ENCODE data around the gene USB1. TPM values are rescaled to one million over a fixed set of nuclear protein-coding genes. Genes with fewer than 3 reads are reported as not detected.
"Not testable (repeated sequence)": the region's sequence is repeated elsewhere in the genome, so short reads cannot be mapped to it uniquely, and the experiment has no call there.

The USB1 gene
- total RNA-seq, 3 donors from 2014 or later: 45.1 to 50.2 (median 47.4) TPM

DNA sequence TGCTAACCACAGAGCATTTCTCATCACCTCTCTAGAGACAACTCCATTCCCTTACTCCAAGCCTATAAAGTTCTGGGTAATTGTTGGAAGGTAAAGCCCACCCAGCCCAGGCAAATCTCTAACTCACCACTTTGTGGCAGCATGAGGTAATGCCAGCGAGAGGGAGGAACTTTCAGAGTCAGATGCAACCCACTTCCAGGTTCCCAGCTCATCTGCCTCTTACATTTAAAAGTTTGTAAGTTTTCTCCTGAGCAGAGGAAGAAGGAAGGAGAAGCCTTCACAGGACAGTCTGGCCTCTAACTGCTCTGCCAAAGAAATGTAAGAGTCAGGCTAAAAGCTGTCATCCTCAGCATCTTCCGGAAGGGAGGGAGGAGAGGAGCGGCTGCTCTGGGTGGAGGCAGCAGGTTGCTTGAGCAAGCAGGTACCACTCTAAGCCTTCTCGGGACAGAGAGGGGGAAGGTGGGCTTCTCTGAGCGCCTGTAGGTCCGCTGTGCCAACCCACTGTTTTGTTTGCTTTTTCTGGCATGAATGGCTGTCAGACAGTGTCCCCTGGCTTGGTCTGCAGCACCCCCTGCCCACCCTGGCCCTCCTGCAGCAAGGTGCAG, 1.7 kb upstream of the USB1 start:
- H3K9me3 ChIP-seq: no peaks in the 10 kb centered on the region
- intact Hi-C loops (cut with DNase I, micrococcal nuclease): no loop called here
- peaks cover 11% of the 10 kb centered on the region for H3K4me1 ChIP-seq (ENCODE audit: low read depth)
- DNase-seq (peak in 1 of 3 donors; percentile 41), ATAC-seq (no peak)
- TF ChIP-seq, protein P1, sequence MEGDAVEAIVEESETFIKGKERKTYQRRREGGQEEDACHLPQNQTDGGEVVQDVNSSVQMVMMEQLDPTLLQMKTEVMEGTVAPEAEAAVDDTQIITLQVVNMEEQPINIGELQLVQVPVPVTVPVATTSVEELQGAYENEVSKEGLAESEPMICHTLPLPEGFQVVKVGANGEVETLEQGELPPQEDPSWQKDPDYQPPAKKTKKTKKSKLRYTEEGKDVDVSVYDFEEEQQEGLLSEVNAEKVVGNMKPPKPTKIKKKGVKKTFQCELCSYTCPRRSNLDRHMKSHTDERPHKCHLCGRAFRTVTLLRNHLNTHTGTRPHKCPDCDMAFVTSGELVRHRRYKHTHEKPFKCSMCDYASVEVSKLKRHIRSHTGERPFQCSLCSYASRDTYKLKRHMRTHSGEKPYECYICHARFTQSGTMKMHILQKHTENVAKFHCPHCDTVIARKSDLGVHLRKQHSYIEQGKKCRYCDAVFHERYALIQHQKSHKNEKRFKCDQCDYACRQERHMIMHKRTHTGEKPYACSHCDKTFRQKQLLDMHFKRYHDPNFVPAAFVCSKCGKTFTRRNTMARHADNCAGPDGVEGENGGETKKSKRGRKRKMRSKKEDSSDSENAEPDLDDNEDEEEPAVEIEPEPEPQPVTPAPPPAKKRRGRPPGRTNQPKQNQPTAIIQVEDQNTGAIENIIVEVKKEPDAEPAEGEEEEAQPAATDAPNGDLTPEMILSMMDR (IDR thresholded peaks at IDR 0.05): no peak
- no peaks in the 10 kb centered on the region for H3K36me3 ChIP-seq (ENCODE audit: low read depth)
- H3K4me3 ChIP-seq: no peak overlapping the region

GRCh38 chr16:57999971-58000705, 1.1 kb upstream of the USB1 start, which contains the start of gene ZNF319:
Gene ZNF319 (minus strand): TSS chr16:58000672. CDS start chr16:57998265, 2,407 bp downstream.
- ATAC-seq (peak; percentile 16), DNase-seq (peak in 2 of 3 donors; percentile 30 to 53)
- Histone ChIP-seq H3K36me3 (ENCODE audit: low read depth) (no peaks in the 10 kb centered on the region), H3K4me3 (peak within 1 kb of the TSS; percentile 46), H3K9me3 (no peaks in the 10 kb centered on the region), H3K4me1 (ENCODE audit: low read depth) (peaks cover 11% of the 10 kb centered on the region)
- TF ChIP-seq, protein P1 (IDR thresholded peaks at IDR 0.05): no peak
- intact Hi-C loops (cut with DNase I, micrococcal nuclease): loop anchor here (5.0 to 10.0 kb wide), 2 partner anchors 98 to 105 kb away; no protein-coding TSS in a partner anchor

DNA sequence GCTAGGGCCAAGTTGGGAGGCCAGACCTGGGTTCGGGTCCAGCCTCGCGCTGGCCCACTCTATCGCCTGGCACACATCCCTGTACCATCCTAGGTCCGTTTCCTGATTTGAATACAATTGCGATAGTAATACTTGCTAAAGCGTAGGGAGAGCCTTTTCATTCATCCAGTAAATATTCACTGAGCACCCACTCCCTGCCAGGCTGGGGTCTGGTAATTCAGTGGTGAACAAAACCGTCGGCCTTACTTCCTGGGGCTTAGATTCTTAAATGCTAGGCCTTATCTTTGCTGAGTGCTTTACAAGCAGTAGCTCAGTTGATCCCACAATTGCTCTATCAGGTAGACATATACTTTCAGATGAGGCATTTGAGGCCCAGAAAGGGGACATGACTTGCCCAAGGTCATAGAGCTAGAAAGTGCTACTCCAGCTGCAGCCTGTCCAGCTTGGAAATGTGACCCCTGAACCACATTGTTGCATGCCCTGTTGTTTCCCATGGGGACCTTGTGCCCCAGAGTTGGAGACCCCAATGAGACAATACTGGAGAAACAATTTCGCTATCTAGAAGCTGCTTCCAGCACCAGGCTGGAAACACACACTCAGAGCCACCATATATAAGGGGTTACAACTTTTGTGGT, 691 bp downstream of the USB1 start:
- ATAC-seq (no peak), DNase-seq (no peak)
- Histone ChIP-seq H3K4me3 (peak overlapping the region; percentile 46), H3K4me1 (ENCODE audit: low read depth) (peaks cover 11% of the 10 kb centered on the region), H3K9me3 (no peaks in the 10 kb centered on the region), H3K36me3 (ENCODE audit: low read depth) (no peaks in the 10 kb centered on the region)
- intact Hi-C loops (cut with DNase I, micrococcal nuclease): loop anchor here (5.0 to 10.0 kb wide), 2 partner anchors 100 to 107 kb away; no protein-coding TSS in a partner anchor
- TF ChIP-seq, protein P1 (IDR thresholded peaks at IDR 0.05): no peak

GRCh38 chr16:58002416-58002800, 1.2 kb downstream of the USB1 start:
- Histone ChIP-seq H3K36me3 (ENCODE audit: low read depth) (no peaks in the 10 kb centered on the region), H3K9me3 (no peaks in the 10 kb centered on the region), H3K4me1 (ENCODE audit: low read depth) (peaks cover 11% of the 10 kb centered on the region), H3K4me3 (no peak overlapping the region)
- TF ChIP-seq, protein P1 (IDR thresholded peaks at IDR 0.05): no peak
- no peak for DNase-seq
- intact Hi-C loops (cut with DNase I, micrococcal nuclease): loop anchor here (5.0 to 10.0 kb wide), 2 partner anchors 100 to 108 kb away; no protein-coding TSS in a partner anchor
- ATAC-seq: no peak

DNA sequence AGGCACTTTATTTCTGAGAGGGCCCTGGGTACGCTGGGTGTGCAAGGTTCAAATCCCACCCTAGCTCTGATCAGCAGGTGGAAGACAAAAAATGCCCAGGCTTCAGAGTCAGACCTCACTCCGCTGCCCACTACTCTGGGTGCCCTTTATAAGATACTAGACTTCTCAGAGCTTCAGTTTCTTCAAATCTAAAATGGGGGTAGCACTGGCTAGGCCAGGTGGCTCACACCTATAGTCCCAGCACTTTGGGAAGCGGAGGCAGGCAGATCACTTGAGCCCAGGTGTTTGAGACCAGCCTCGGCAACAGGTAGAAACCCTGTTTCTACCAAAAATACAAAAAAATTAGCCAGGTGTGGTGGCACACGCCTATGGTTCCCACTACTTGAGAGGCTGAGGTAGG, 1.7 kb downstream of the USB1 start:
- Histone ChIP-seq H3K36me3 (ENCODE audit: low read depth) (no peaks in the 10 kb centered on the region), H3K4me3 (no peak overlapping the region), H3K9me3 (no peaks in the 10 kb centered on the region), H3K4me1 (ENCODE audit: low read depth) (peaks cover 11% of the 10 kb centered on the region)
- ATAC-seq (no peak), DNase-seq (no peak)
- TF ChIP-seq, protein P1 (IDR thresholded peaks at IDR 0.05): no peak
- intact Hi-C loops (cut with DNase I, micrococcal nuclease): loop anchor here (5.0 to 10.0 kb wide), 2 partner anchors 101 to 108 kb away; no protein-coding TSS in a partner anchor

DNA sequence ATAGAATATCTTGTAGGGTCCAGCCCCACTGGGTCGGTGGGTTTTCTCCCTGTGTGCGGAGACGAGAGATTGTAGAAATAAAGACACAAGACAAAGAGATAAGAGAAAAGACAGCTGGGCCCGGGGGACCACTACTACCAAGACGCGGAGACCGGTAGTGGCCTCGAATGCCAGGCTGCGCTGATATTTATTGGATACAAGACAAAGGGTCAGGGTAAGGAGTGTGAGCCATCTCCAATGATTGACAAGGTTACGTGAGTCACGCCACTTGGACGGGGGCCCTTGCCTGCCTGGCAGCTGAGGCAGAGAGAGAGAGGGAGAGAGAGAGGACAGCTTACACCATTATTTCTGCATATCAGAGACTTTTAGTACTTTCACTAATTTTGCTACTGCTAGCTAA, 3.5 kb downstream of the USB1 start:
- ATAC-seq; H3K36me3 ChIP-seq (ENCODE audit: low read depth); DNase-seq; H3K4me3 ChIP-seq; H3K9me3 ChIP-seq; H3K4me1 ChIP-seq (ENCODE audit: low read depth): not testable (repeated sequence)
- intact Hi-C loops (cut with DNase I, micrococcal nuclease): loop anchor here (5.0 to 10.0 kb wide), 2 partner anchors 102 to 110 kb away; no protein-coding TSS in a partner anchor

All from mucosa of descending colon (tissue), 3 donors.